HPDE6-E6E7 (cell line): ENCODE results near the gene ALG8.
"Not testable (repeated sequence)": the region's sequence is repeated elsewhere in the genome, so short reads cannot be mapped to it uniquely, and the experiment has no call there.

Source experiments
- DNase-seq: peaks from one replicate; pipeline ENCODE4 v3.0.0; 2011; ENCODE audit warnings: missing footprints; ENCODE audit errors: extremely low spot score

The ALG8 gene

GRCh38 chr11:78071717-78072116, 67.7 kb downstream of the ALG8 start:
- no peak for DNase-seq

- no peak for DNase-seq
These were observed 68.8 kb downstream of the ALG8 start for GRCh38 chr11:78070621-78071020.

- DNase-seq = no peak
These were observed 70.0 kb downstream of the ALG8 start for GRCh38 chr11:78069465-78069864.

GRCh38 chr11:78067704-78068103, 71.7 kb downstream of the ALG8 start:
- no peak for DNase-seq

- no peak for DNase-seq
These were observed 73.0 kb downstream of the ALG8 start for GRCh38 chr11:78066471-78066870.

- DNase-seq = no peak
These were observed 74.2 kb downstream of the ALG8 start for GRCh38 chr11:78065203-78065602.

- no peak for DNase-seq
These were observed 75.8 kb downstream of the ALG8 start, which contains the start of gene THRSP for GRCh38 chr11:78063440-78064181. TSS of gene THRSP (plus strand) at chr11:78063861. CDS start at chr11:78063882, 21 bp downstream.

GRCh38 chr11:78062671-78063070, 76.8 kb downstream of the ALG8 start:
- DNase-seq = no peak

GRCh38 chr11:78061921-78062311, 77.5 kb downstream of the ALG8 start:
- no peak for DNase-seq

GRCh38 chr11:78061088-78061920, 78.1 kb downstream of the ALG8 start:
- no peak for DNase-seq

GRCh38 chr11:78060533-78060932, 78.9 kb downstream of the ALG8 start:
- DNase-seq = no peak

- not testable (repeated sequence) for DNase-seq
These were observed 79.6 kb downstream of the ALG8 start for GRCh38 chr11:78059749-78060328.

- no peak for DNase-seq
These were observed 81.9 kb downstream of the ALG8 start for GRCh38 chr11:78057462-78058055.

- DNase-seq = no peak
These were observed 83.3 kb downstream of the ALG8 start for GRCh38 chr11:78056093-78056492.

- no peak for DNase-seq
These were observed 84.5 kb downstream of the ALG8 start for GRCh38 chr11:78054971-78055370.

GRCh38 chr11:78050964-78051831, 88.2 kb downstream of the ALG8 start:
- DNase-seq = no peak
